ENCODE results near the gene ATP2C2. TPM values are rescaled to one million over a fixed set of nuclear protein-coding genes. Genes with fewer than 3 reads are reported as not detected.
A peak's percentile ranks its signal among the peaks of the same experiment; 100 is the strongest.

Gene ATP2C2
- total RNA-seq, 4 donors from 2014 or later: 138 to 3,342 (median 155) TPM

DNA sequence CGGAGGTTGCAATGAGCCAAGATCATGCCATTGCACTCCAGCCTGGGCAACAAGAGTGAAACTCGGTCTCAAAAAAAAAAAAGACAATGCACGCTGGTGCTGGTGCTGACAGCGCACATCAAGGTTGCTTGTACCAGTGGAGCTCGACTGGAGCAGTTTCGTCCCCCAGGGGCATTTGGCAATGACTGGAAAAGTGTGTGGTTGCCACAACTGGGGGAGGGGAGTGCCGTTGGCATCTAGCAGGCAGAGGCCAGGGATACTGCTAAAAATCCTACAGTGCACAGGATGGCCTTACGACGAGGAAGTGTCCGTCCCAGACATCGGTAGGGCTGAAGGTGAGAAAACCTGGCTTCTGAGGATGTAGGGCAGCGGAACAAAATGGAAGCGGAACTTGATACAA, 133.7 kb downstream of the ATP2C2 start:
- 87 to 96% methylated on average over 7 to 13 of the region's 13 CpGs for WGBS, 2 donors (ENCODE audit: low coverage in 1 of 2)
- intact Hi-C loops (cut with DNase I; ENCODE audit: low total_unique reads): no loop called here
- in situ Hi-C loops (cut with MboI; ENCODE audit: low pct_ligation_motif_present in 1 of 4, low pct_unique_long_range_greater_than_20kb in 1 of 4, low sequenced_read_pairs in 3 of 4): loop anchor here in 2 of 4 donors (25.0 kb wide), 2 partner anchors 210 to 235 kb away; no protein-coding TSS in a partner anchor

DNA sequence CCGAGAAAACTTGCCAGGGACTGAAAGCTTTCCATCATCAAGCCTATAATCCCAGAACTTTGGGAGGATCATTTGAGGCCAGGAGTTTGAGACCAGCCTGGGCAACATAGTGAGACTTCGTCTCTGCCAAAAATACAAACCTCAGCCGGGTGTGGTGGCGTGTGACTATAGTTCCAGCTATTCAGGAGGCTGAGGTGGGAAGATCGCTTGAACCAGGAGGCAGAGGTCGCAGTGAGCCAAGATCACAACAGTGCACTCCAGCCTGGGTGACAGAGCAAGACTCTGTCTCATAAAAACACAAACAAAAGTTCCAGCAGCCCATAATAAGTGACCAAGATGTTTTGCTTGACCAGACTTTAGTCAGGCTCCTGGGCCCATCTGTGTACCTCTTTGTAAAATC, 134.2 kb downstream of the ATP2C2 start:
- H3K4me1 ChIP-seq: peaks cover 14 to 31% (median 21%) of the 10 kb centered on the region in 4 donors
- H3K9me3 ChIP-seq: no peaks in the 10 kb centered on the region
- in situ Hi-C loops (cut with MboI; ENCODE audit: low pct_ligation_motif_present in 1 of 4, low pct_unique_long_range_greater_than_20kb in 1 of 4, low sequenced_read_pairs in 3 of 4) (loop anchor here in 2 of 4 donors (25.0 kb wide), 2 partner anchors 210 to 235 kb away; no protein-coding TSS in a partner anchor), intact Hi-C loops (cut with DNase I; ENCODE audit: low total_unique reads) (no loop called here)
- no peak overlapping the region for H3K4me3 ChIP-seq
- WGBS, 2 donors (ENCODE audit: low coverage in 1 of 2): 93% methylated on average over 6 of the region's 6 CpGs; no CpG with 5 or more reads in 1 of the 2 donors
- peaks cover 0 to 6% (median 0%) of the 10 kb centered on the region in 4 donors for H3K36me3 ChIP-seq
- TF ChIP-seq POLR2A (IDR thresholded peaks at IDR 0.05) (no peak), EP300 (IDR thresholded peaks at IDR 0.05; ENCODE audit: low read depth) (no peak), POLR2AphosphoS5 (IDR thresholded peaks at IDR 0.05) (no peak)
- TF ChIP-seq, protein P1, sequence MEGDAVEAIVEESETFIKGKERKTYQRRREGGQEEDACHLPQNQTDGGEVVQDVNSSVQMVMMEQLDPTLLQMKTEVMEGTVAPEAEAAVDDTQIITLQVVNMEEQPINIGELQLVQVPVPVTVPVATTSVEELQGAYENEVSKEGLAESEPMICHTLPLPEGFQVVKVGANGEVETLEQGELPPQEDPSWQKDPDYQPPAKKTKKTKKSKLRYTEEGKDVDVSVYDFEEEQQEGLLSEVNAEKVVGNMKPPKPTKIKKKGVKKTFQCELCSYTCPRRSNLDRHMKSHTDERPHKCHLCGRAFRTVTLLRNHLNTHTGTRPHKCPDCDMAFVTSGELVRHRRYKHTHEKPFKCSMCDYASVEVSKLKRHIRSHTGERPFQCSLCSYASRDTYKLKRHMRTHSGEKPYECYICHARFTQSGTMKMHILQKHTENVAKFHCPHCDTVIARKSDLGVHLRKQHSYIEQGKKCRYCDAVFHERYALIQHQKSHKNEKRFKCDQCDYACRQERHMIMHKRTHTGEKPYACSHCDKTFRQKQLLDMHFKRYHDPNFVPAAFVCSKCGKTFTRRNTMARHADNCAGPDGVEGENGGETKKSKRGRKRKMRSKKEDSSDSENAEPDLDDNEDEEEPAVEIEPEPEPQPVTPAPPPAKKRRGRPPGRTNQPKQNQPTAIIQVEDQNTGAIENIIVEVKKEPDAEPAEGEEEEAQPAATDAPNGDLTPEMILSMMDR (IDR thresholded peaks at IDR 0.05): no peak
- H3K27ac ChIP-seq: no peak overlapping the region
- DNase-seq: no peak
- H3K27me3 ChIP-seq: no peaks in the 10 kb centered on the region

More for the DNA sequence above, 133.7 kb downstream of the ATP2C2 start:
- H3K36me3 ChIP-seq: peaks cover 0 to 11% (median 0%) of the 10 kb centered on the region in 4 donors
- H3K27ac ChIP-seq: no peak overlapping the region
- H3K4me3 ChIP-seq: no peak overlapping the region
- no peaks in the 10 kb centered on the region for H3K27me3 ChIP-seq
- H3K9me3 ChIP-seq: no peaks in the 10 kb centered on the region
- peaks cover 14 to 31% (median 21%) of the 10 kb centered on the region in 4 donors for H3K4me1 ChIP-seq
- DNase-seq: no peak
- TF ChIP-seq POLR2AphosphoS5 (IDR thresholded peaks at IDR 0.05): no peak
- TF ChIP-seq, protein P1 (IDR thresholded peaks at IDR 0.05): no peak

DNA sequence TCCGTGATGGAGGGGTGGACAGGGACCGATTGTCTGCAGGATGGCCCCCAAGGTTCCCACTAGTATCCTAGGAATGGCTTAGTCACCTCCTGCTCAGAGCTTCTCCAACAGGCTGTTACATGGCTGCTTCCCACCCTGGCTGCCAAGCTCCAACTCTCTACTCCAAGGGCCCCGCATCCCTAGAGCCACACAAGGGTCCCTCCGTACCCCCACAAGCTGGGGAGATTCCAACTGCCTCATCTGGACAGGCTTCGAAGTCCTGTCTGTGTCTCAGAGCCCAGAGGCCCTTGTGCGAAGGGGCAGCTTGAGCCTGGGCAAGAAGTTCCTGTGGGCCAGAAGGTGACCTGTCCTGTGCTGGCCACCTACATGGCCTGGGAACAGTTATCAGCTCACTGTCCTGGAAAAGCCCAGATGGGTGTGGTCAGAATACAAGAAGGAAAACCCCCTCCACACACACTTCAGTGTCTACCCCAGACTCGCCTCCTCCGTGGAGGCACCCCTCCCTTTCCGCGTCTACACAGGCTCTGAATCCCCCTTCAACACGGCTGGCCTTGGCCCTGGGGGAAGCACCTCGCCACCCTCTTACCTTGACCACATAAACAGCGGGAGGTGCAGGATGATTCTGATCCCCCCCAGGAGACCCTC, 135.5 kb downstream of the ATP2C2 start:
- intact Hi-C loops (cut with DNase I; ENCODE audit: low total_unique reads) (no loop called here), in situ Hi-C loops (cut with MboI; ENCODE audit: low pct_ligation_motif_present in 1 of 4, low pct_unique_long_range_greater_than_20kb in 1 of 4, low sequenced_read_pairs in 3 of 4) (loop anchor here in 2 of 4 donors (25.0 kb wide), 2 partner anchors 208 to 233 kb away; no protein-coding TSS in a partner anchor)
- WGBS, 2 donors (ENCODE audit: low coverage in 1 of 2): 0 to 40% methylated on average over 4 to 13 of the region's 13 CpGs
- no peaks in the 10 kb centered on the region for H3K9me3 ChIP-seq
- no peak for TF ChIP-seq POLR2AphosphoS5 (IDR thresholded peaks at IDR 0.05)
- no peak for TF ChIP-seq POLR2A (IDR thresholded peaks at IDR 0.05)
- TF ChIP-seq EP300 (IDR thresholded peaks at IDR 0.05; ENCODE audit: low read depth): no peak
- TF ChIP-seq, protein P1 (IDR thresholded peaks at IDR 0.05): no peak
- H3K27ac ChIP-seq: peak overlapping the region; percentile 84 to 88 (median 86)
- H3K4me1 ChIP-seq: peaks cover 14 to 31% (median 21%) of the 10 kb centered on the region in 4 donors
- peak overlapping the region; percentile 56 to 77 (median 62) for H3K4me3 ChIP-seq
- H3K27me3 ChIP-seq: no peaks in the 10 kb centered on the region
- H3K36me3 ChIP-seq: no peaks in the 10 kb centered on the region
- no peak for DNase-seq

DNA sequence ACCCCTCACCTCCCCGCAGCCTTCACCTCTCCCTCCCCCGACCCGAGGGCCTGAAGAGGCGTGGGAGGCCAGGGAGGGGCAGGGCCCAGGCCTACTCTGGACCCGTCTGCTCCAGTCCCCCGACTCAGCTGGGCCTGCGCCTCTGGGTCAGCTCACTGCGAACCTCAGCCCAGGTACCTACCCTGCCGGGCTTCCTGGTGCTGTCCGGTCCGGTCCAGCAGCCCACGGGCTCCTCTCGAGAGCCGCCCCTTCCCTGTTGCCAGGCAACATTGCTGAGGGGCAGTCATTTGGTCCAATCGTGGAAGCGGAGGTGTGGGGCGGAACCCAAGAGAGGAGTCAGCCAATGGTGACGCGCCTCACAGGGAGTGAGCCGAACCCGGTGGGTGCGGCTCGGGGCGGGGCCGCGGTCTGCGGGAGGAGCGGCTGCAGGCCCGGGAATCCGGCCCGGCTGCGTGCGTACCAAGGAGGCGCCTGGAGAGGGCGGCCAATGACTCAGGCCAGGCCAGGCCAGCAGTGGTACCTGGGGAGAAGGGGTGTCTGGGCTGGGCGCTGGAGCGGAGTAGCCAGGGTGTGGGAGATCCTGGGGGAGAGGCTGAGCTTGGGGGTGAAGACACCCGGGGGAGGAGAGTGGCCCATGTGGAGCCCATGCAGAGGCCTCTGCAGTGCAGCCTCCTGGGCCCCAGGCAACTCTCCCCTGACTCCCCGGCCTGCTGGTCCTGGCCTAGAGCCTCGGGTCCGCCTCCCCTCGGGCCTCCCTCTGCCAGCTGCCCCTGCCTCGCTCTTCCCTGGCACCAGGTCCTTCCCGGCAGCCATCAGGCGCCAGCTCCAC, 136.3 kb downstream of the ATP2C2 start, which contains the start of gene MEAK7:
Gene MEAK7, minus strand, starts transcription at position 240 of the 829 bp plus-strand sequence. CDS start 6,573 bp downstream, outside the sequence.
- DNase-seq: peak; percentile 99
- H3K27me3 ChIP-seq: no peaks in the 10 kb centered on the region
- H3K9me3 ChIP-seq: no peaks in the 10 kb centered on the region
- H3K36me3 ChIP-seq: no peaks in the 10 kb centered on the region
- in situ Hi-C loops (cut with MboI; ENCODE audit: low pct_ligation_motif_present in 1 of 4, low pct_unique_long_range_greater_than_20kb in 1 of 4, low sequenced_read_pairs in 3 of 4): loop anchor here in 2 of 4 donors (25.0 kb wide), 2 partner anchors 208 to 233 kb away; no protein-coding TSS in a partner anchor
- WGBS, 2 donors (ENCODE audit: low coverage in 1 of 2): 2% methylated on average over 36 of the region's 45 CpGs; no CpG with 5 or more reads in 1 of the 2 donors
- TF ChIP-seq EP300 (IDR thresholded peaks at IDR 0.05; ENCODE audit: low read depth): no peak
- TF ChIP-seq, protein P1 (IDR thresholded peaks at IDR 0.05): peak in 1 of 5 experiments; percentile 26
- peak; percentile 69 to 82 (median 75) for TF ChIP-seq POLR2AphosphoS5 (IDR thresholded peaks at IDR 0.05)
- TF ChIP-seq POLR2A (IDR thresholded peaks at IDR 0.05): peak; percentile 69
- peak within 1 kb of the TSS; percentile 56 to 77 (median 62) for H3K4me3 ChIP-seq
- intact Hi-C loops (cut with DNase I; ENCODE audit: low total_unique reads): no loop called here
- peak within 1 kb of the TSS; percentile 84 to 88 (median 86) for H3K27ac ChIP-seq
- H3K4me1 ChIP-seq: peaks cover 14 to 31% (median 21%) of the 10 kb centered on the region in 4 donors
